Measurements from ENCODE around the gene MTSS2. TPM values are rescaled to one million over a fixed set of nuclear protein-coding genes. Genes with fewer than 3 reads are reported as not detected.
A peak's percentile ranks its signal among the peaks of the same experiment; 100 is the strongest.

Gene MTSS2
- total and polyA plus RNA-seq, 2 of the 4 experiments (the other 2 are of a cell fraction) = 9.1 to 86.2 TPM

- TF ChIP-seq RFX5 (IDR thresholded peaks at IDR 0.05; ENCODE audit: low read depth, low read length) (no peak), MAZ (IDR thresholded peaks at IDR 0.05; ENCODE audit: borderline replicate concordance, low read depth, low read length) (peak; percentile 99)
Measured at GRCh38 chr16:70685938-70686375, at the start of gene MTSS2 (continued).

DNA sequence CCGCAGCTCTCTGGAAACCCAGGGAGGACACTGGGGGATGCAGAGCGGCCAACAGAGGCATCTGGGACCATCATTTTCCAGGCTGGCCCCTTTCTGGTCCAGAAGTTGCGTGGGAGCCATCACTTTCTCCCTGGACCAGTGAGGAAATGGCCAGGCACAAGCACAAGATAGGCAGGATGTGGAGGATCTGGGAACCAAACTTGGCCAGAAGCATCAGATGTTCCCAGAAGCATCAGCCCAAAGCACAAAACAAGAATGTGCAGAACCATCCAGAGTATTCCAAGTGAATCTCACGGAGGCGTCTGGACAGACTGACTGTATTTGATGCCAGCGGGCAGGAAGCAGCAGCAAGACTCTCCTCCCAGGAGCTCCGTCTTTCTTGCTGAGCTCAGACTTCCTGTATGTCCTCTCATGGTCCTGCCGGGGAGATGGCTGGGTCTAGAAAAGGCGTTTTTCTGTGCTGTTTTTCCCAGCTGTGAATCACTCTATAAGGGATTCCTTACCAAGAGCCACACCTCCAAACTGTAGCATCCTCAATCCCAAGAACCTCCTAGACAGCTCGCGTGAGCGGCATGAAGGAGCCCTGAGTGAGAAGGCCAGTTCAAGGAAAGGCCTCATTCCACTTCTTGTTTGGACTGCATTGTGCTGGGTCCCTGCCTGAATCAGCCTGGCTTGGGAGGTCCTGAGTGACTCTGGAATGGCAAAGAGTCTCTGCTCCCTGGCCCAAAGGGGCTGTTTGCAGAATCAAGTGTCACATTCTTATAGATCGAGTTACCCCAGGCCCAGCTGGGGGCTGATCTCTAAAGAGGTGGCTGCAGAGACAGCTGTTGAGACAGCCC lies 49.5 kb upstream of the MTSS2 start:
- no peaks in the 10 kb centered on the region for H3K27me3 ChIP-seq (ENCODE audit: control insufficient read depth, insufficient read depth, low read length)
- no peak overlapping the region for H3K4me3 ChIP-seq (ENCODE audit: insufficient read depth, low read depth, low read length)
- H2BK20ac ChIP-seq (ENCODE audit: low read depth, low read length) = peak overlapping the region; percentile 95
- H3K9me3 ChIP-seq (ENCODE audit: control insufficient read depth, insufficient read depth, low read length) = no peaks in the 10 kb centered on the region
- H3K79me1 ChIP-seq (ENCODE audit: low read depth in 1 of 2, low read length in 2 of 2) = peaks cover 0 to 60% of the 10 kb centered on the region in 2 experiments; a peak in 3 of 4 replicates
- ChIA-PET POLR2A (ENCODE audit: unreplicated experiment) (interaction anchor here (1.9 kb wide), 1 partner anchor 20 kb away, joined by 6 read pairs; no protein-coding TSS in a partner anchor), CTCF (interaction anchor here (1.2 to 1.5 kb wide), 2 partner anchors 21 to 36 kb away, joined by 5 to 7 read pairs; no protein-coding TSS in a partner anchor)
- H2BK5ac ChIP-seq (ENCODE audit: low read depth, low read length, poor library complexity, severe bottlenecking) = peak overlapping the region; percentile 92
- ATAC-seq (ENCODE audit: low read depth) = peak; percentile 45
- WGBS, 2 experiments (ENCODE audit: extremely low coverage in 2 of 2, insufficient read length in 1 of 2) = 95% methylated on average over 4 of the region's 13 CpGs; no CpG with 5 or more reads in 1 of the 2 experiments
- TF ChIP-seq BHLHE40 (IDR thresholded peaks at IDR 0.05; ENCODE audit: low read depth, low read length) = peak; percentile 81
- TF ChIP-seq CHD1 (IDR thresholded peaks at IDR 0.05; ENCODE audit: low read depth, low read length) = no peak
- TF ChIP-seq CEBPB (IDR thresholded peaks at IDR 0.05; ENCODE audit: low read depth, low read length) = no peak
- peak; percentile 72 for TF ChIP-seq MAFK (IDR thresholded peaks at IDR 0.05; ENCODE audit: low read depth, low read length)
- TF ChIP-seq SMC3 (IDR thresholded peaks at IDR 0.05; ENCODE audit: low read depth, low read length) = no peak
- peak overlapping the region; percentile 94 for H3K4ac ChIP-seq (ENCODE audit: low read depth, low read length)
- peak overlapping the region; percentile 78 for H2AFZ ChIP-seq (replicated peaks; ENCODE audit: low read length, poor library complexity)
- H3K9me1 ChIP-seq (ENCODE audit: insufficient read depth, low read length) = peaks cover 30% of the 10 kb centered on the region
- peaks cover 4% of the 10 kb centered on the region; the same call in 1 of the 2 replicates for H3K36me3 ChIP-seq (ENCODE audit: control insufficient read depth, insufficient read depth, low read length)
- peak overlapping the region; percentile 30 for H3K18ac ChIP-seq (ENCODE audit: low read depth, low read length)
- dilution Hi-C loops (cut with HindIII; ENCODE audit: low sequenced_read_pairs, unreplicated experiment) (no loop called here), intact Hi-C loops (cut with micrococcal nuclease) (no loop called here), in situ Hi-C loops (cut with MboI; ENCODE audit: low sequenced_read_pairs) (loop anchor here (5.0 kb wide), 1 partner anchor 48 kb away; the partner anchor contains the start of gene MTSS2)
- peak overlapping the region; percentile 92; the same call in 2 of the 3 replicates for H2BK15ac ChIP-seq (ENCODE audit: low read depth, low read length)
- H2BK120ac ChIP-seq (ENCODE audit: low read depth, low read length) = peak overlapping the region; percentile 96
- peak overlapping the region; percentile 19 to 90; a peak in 3 of 4 replicates for H4K8ac ChIP-seq (ENCODE audit: low read depth in 2 of 2, low read length in 2 of 2)
- peak overlapping the region; percentile 84 for H4K91ac ChIP-seq (ENCODE audit: insufficient read depth, low read depth, low read length)
- H3K4me1 ChIP-seq (ENCODE audit: control insufficient read depth, insufficient read depth, low read length) = peaks cover 45% of the 10 kb centered on the region
- H3K14ac ChIP-seq (replicated peaks; ENCODE audit: low read depth, low read length) = peak overlapping the region; percentile 90
- H3K9ac ChIP-seq (ENCODE audit: low read depth, low read length) = peak overlapping the region; percentile 9; the same call in 1 of the 2 replicates
- peak; percentile 90 for DNase-seq
- H3K56ac ChIP-seq (ENCODE audit: extremely low read depth, insufficient read depth, low read length) = peak overlapping the region; percentile 64; the same call in 1 of the 2 replicates
- H2AK9ac ChIP-seq (replicated peaks; ENCODE audit: low read depth, low read length, poor library complexity) = peak overlapping the region; percentile 94
- H3K4me2 ChIP-seq (ENCODE audit: low read depth, low read length) = no peak overlapping the region
- H4K20me1 ChIP-seq (ENCODE audit: insufficient read depth, low read length) = no peaks in the 10 kb centered on the region
- H2AK5ac ChIP-seq (ENCODE audit: low read depth, low read length) = peak overlapping the region; percentile 98
- H4K5ac ChIP-seq (ENCODE audit: low read depth, low read length) = peak overlapping the region; percentile 9
- peak overlapping the region; percentile 92 for H3K23ac ChIP-seq (ENCODE audit: low read depth, low read length)
- peak overlapping the region; percentile 79 for H3K27ac ChIP-seq (ENCODE audit: insufficient read depth, low read length)
- BruUV-seq (replicated peaks) = no TSS peak

All from IMR-90 (cell line).